UCSD-AML1 (cell line): ENCODE measurements around the gene INO80.

Experiments used
- DNase-seq: peaks from one replicate; lab custom pipeline; 2025; ENCODE audit not compliant: unreplicated experiment; lab: John Stamatoyannopoulos, UW

Gene INO80

DNA sequence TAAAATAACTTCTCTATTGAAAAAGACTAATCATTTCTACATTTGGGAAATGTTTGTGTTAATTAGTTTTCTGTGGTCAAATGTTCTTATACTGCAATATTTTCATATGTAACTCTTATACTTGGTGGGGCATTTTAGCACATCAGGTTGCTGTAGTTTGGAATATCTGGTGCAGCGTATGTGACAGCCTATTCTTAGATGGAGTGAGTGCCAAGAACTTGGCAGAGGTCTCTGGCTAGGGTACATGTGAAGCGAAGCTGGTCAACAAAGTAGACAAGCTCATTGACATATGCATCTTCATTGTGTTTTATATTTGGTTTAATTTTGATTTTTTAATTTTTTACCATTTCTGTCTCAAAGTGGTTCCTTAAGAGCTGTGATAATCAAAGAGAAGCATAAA is 109.6 kb downstream of the INO80 start:
- no peak for DNase-seq

DNA sequence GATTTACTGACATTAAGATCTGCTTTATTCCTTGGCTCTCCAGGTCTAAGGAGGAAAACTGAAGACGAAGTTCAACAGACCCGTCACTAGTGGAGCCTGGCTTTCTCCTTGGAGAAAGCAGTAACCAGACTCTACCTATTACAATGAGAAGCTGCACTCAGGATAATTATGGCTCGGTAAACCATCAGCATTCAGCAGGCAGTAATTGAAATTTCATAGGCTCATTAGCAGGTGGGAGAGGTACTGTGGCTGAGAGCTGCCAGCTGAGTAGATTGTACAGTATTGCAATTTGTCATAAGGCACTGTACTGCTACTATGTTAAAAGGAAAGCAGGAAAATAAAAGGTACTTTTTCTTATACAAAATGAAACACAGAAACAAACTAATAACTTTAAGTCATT is 111.6 kb downstream of the INO80 start:
- no peak for DNase-seq

- DNase-seq, result no peak
Measured at GRCh38 chr15:41001524-41002214, 114.4 kb downstream of the INO80 start.

DNA sequence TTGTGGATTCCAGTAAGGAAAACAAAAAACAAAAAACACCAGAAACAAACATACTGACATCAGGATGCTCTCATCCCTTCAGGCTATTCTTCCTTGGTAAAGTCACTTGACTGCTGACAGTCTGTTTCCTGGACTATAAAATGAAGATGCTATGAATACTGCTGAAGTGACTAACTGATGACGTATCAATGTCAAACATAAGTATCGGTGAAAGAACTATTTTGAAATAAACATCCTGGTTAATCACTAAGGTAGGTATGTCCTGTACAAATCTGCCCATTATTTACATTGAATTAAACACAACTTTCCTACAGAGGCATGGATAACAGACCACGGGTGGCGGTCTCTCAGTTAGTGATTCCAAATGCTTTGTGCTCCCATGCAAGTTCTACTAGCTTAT is 116.9 kb downstream of the INO80 start:
- no peak for DNase-seq

- no peak for DNase-seq
Measured at GRCh38 chr15:40995656-40996055, 120.4 kb downstream of the INO80 start.

DNA sequence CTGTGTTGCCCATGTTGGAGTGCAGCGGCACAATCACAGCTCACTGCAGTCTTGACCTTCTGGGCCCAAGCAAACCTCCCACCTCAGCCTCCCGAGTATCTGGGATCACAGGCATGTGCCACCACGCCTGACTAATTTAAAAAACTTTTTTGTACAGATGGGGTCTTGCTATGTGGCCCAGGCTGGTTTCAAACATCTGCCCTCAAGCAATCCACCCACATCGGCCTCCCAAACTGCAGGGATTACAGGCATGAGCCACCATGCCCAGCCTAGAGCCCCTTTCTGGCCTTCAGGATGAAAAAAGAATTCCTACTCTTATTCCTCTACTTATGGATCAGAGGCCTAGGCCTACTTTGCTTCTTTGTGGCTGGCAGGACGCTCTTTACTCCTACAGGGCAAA is 123.3 kb downstream of the INO80 start:
- no peak for DNase-seq

GRCh38 chr15:40992241-40992741 is 123.8 kb downstream of the INO80 start:
- DNase-seq, result no peak

DNA sequence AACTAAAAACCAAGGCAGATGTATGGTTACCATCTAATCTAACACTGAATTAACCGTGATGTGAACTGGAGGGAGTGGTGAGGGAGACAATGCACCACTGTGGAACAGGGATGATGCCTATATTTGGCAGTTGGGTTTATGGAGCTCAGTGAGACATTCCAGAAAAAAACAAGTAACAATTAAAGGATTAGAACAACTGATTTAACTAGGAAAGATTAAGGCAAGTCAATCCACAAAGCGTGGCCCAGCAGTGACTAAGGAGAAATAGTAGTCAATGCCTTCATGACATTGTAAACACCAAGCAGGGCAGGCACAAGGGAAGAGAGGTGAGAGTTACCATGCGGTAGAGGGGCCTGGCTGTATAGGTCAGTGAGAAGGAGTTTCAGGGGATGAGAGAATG is 124.7 kb downstream of the INO80 start:
- DNase-seq, result no peak

GRCh38 chr15:40990789-40991188 is 125.3 kb downstream of the INO80 start:
- DNase-seq, result no peak

- DNase-seq, result no peak
Measured at GRCh38 chr15:40990080-40990479, 126.0 kb downstream of the INO80 start.

DNA sequence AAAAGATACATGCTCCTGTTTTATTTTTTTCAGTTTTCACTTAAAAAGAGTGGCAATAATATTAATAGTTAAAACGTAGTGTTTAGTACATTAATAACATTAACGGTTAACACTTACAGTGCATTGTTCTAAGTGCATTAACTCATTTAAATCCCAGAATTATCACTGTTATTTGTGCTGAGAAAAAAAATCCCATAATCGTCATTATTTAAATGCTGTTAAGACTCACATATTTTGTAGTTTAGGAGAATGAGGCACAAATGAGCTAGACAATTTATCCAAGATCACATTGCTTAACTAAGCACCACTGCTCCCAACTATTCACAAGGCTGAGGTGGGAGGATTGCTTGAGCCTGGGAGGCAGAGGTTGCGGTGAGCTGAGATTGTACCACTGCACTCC is 127.9 kb downstream of the INO80 start:
- DNase-seq, result no peak

GRCh38 chr15:40986820-40987219 is 129.3 kb downstream of the INO80 start:
- DNase-seq, result no peak

- no peak for DNase-seq
Measured at GRCh38 chr15:40985541-40986330, 130.3 kb downstream of the INO80 start.

- DNase-seq, result no peak
Measured at GRCh38 chr15:40984964-40985363, 131.1 kb downstream of the INO80 start.

DNA sequence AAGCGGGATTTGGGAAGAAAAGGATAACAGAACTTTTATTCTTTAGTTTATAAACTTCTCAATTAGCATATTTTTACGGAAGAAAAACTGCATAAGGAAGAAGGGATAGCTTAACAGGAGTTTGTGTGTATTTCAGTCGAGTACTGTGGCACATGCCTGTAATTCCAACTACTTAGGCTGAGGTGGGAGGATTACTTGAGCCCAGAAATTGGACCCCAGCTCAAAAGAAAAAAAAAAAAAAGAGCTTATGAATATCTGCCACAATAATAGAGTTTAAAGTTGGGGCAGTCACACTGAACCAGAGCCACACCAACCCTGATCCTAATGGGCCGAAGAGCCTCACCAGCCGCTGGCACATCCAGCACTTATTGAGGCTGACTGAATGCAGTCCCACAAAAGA is 131.7 kb downstream of the INO80 start:
- DNase-seq, result no peak

DNA sequence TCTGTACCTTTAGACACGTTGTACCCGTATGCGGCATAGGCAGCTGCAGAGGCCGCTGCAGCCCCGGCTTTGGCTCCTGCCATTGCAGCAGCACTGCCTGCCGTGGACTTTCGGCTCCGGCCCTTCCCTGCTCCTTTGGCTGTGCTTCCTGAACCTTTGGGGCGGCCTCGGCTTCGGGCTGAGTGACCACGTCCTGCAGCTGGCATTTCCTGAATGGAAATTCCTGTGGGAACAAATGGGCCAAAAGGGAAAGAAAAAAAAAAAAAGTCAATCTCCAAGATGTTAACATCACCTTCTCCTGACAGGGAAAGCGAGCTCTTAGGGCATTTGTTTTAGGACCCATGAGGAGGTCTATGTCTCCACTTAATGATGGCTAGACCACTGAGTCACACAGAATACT is 133.2 kb downstream of the INO80 start:
- DNase-seq, result no peak

DNA sequence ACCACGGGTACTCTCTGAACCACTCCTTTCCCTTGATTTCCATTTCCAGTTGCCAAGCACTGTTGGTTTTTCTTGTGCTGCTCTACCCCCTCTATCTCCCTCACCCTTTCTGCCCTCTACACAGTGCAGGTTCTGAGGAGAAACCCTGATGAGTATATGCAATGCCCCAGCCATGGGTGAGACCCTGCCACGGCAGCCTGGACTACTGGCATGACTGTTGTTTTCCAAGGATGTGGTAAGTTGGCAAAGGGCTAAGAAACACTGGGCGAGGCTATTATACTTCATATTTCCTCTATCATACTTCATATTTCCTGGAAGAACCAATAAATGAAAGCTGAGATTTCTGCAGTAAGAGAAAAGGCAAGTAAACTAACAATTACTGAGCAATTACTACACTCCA is 134.9 kb downstream of the INO80 start:
- DNase-seq, result no peak

GRCh38 chr15:40978562-40978961 is 137.5 kb downstream of the INO80 start:
- no peak for DNase-seq

GRCh38 chr15:40978141-40978540 is 137.9 kb downstream of the INO80 start:
- DNase-seq, result no peak

GRCh38 chr15:40976819-40977218 is 139.3 kb downstream of the INO80 start:
- no peak for DNase-seq

DNA sequence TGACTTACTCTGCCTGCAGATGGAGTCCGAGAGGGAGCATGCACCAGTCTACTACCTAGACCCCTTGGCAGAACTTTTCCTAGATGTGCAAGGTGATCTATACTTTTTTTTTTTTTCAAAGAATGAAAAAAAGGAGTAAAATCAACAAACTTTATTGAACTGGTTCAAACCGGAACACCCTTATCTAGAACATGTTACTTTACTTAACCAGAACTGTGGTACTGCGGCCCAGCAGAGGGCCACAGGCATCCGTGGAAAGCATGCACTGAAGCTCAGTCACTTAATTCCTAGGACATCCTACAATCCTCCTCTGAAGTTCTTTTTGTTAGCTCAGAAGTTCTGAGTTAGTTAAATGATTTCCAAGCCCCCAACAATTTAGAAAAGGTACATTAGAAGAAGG is 141.2 kb downstream of the INO80 start:
- no peak for DNase-seq

DNA sequence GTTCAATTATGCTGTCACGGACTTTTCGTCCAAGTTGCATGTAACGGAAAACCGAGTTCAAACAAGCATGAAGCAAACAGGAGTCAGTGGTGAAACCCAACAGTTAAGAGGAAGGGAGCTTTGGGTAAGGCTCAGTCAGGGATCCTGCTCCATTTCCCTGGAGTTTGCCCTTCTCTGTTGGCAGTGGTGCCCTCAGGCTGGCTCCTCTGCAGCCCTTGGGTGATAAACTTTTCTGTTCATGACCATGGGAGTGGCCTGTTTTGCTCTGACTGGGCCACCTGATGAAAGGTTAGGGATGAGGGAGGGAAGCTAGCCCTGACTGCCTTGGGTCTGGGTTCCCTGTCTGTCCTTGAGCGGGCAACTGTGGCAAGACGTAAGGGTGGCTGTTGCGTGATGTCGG is 146.7 kb downstream of the INO80 start:
- no peak for DNase-seq
